GM18951 (cell line): ENCODE measurements around the gene DIO3.

Source experiments
- POLR2A ChIP-seq: IDR thresholded peaks from 4 replicates; pipeline ENCODE4 v1.6.1; 2011; ENCODE audit warnings: mild to moderate bottlenecking; ENCODE audit not compliant: insufficient read length, insufficient read depth; ENCODE audit errors: extremely low read depth
- in situ Hi-C: fragments of 300-500 bp; cut with MboI; formaldehyde crosslinking; loops from one replicate; pipeline ENCODE4 v1.12.0; 2022; ENCODE audit warnings: low sequenced_read_pairs, mixed read lengths, inconsistent platforms; ENCODE audit not compliant: unreplicated experiment

Gene DIO3

DNA sequence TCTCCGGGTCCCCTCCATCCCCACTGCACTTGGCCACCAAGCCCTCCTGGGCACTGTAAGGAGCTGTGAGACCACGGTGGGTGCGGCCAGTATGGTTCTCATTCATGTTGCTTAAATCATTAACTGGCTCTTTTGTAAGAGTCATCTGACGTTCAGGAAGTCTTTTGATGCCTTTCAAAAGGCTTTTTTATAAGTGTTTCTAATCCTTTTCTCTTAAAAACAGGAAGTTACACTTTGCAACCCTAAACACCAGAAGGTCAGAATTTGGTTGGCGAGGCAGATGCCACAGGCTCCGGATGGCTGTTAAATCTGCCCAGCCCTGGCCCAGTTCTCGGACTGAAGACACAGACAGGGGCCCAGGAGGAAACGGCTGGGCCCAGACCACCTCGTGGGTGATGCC lies 26.1 kb upstream of the DIO3 start:
- no peak for TF ChIP-seq POLR2A
- in situ Hi-C loops: no loop called here

DNA sequence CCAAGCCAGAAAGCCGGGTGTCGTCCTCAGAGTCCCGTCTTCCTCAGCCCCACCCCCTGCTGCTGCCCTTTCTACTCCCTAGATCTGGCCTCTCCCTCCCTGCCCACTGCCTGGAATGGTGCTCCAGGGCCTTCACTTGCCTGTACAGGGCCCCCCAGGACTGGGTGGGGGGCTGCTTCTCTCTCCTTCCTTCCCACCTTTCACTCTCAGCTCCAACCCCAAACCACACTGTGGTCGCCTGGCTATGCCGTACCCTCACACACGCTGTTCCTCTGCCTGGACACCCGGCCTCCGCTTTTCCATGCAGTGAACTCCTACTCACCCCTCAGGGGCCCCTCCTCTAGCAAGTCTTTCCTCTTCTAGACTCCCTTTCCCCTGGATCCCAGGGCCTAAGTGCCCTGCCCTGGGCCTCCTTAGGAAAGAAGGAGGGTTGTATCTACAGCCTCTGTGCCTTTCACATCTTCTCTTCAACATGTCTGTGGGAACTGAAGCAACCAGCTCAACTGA lies 25.5 kb upstream of the DIO3 start:
- in situ Hi-C loops: no loop called here
- no peak for TF ChIP-seq POLR2A

DNA sequence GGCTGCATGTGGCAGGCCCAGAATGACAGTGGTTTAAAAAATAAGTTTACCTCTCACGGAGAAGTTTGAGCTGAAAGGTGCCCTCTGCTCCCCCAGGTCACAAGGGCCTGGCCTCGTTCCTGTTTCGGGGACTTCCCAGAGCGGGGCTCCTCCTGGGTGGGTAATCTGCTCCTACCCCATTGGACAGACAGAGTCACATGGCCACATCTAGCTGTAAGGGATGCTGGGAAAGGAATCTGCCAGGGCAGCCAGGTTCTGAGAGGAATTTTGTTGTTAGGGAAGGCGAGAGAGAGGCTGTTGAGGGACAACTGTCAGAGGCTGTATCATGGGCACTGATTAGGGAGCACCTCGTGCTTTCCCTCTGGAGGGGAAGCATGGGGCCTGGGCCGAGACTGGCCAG lies 24.0 kb upstream of the DIO3 start:
- in situ Hi-C loops: no loop called here
- no peak for TF ChIP-seq POLR2A

DNA sequence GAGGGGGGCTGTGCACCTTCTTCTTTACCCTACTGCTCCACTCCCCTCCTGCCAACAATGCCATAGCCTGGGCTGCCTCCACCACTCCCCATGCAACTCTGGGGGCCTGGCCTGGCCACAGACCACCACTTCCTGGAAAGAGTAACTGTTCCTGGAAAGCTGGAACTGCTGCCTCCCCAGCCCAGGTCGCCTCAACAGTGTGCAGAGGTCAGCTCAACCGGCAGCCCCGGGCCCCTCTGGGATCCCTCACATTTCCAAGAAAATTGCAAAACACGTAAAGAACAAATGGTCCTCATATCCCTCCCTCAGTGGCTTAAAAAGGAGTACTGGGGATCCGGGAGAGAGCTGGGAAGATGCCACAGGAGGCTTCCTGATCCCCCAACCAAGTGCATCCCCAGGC lies 22.4 kb upstream of the DIO3 start:
- in situ Hi-C loops: no loop called here
- no peak for TF ChIP-seq POLR2A

DNA sequence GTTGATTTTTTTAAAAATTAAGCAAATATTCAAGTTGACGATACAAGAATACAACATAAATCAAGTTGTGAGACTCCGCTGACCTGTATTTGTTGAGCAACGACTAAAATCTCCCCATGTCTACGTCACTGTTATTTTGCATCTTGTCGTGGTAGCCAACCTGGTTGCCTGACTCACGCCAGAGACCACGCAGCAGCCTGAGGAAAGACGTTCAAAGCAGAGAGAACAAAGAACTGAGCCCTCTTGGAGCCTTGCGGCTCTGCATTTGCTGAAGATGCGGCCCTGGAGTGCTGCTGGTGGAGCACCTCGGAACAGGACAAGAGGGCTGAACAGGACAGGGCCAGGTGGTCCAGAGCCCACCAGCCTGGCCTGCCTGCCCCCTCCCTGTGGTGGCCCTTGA lies 21.4 kb upstream of the DIO3 start:
- in situ Hi-C loops: no loop called here
- TF ChIP-seq POLR2A: no peak

DNA sequence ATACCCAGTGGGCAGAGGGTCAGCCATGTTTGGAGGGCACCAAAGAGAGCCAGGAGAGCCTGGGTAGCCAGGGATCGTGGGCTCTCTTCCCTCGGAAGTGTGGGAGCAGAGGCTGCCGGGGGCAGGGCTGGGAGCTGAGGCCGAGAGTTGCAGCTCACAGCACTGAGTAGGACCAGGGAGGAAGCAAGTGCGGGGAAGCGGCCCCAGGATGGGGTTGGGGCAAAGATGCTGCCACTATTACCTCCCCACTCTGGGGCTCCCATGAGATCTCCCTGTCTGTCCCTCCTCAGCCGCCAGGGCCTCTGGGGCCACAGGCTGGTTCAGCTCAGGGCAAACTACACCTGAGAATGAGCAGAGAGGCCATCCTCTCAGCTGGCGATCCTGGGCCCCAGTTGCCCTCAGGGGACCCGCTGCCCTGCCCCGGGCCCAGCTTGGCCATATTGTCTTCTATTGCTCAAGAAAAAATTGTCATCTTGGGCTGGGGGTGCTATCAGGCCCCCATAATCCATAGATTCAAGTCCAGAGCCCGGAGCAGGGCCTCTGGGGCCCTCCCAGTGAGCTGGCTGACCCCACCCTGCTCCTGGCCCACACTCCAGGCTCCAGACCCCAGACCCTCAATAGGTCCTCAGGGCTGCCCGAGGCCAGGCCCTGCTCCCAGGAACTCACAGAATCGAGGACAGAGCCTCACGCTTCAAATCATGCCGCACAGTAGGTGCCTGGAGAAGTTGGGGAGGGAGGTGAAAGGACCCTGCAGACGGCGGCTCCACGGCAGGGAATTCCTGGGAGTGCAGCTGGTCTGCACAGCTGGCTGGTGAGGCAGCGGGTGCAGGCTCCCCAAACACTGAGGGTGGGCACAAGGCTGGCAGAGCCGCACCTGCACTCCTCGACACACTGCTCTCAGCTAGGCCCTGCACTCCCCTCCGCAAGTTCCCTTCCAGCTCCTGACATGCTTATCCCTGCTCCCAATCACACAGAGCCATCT lies 20.5 kb upstream of the DIO3 start:
- TF ChIP-seq POLR2A: no peak
- in situ Hi-C loops: no loop called here

DNA sequence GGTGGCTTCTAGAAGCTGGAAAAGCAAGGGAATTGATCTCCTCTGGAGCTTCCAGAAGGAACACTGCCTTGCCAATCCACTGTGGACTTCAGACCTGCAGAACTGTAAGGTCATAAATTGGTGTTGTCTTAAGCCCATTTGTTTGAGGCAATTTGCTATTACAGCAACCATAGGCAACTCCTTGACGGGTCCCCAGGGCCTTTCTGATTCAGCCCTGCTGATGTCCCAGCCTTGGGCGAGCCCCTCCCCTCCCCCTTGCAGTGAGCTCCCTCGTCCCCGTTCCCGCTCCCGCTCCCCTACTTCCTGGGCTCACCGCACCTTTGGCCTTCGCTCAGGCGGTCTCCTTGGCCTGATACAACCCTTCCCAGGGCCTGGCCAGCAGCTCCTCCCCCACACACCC lies 18.9 kb upstream of the DIO3 start:
- TF ChIP-seq POLR2A: no peak
- in situ Hi-C loops: no loop called here

DNA sequence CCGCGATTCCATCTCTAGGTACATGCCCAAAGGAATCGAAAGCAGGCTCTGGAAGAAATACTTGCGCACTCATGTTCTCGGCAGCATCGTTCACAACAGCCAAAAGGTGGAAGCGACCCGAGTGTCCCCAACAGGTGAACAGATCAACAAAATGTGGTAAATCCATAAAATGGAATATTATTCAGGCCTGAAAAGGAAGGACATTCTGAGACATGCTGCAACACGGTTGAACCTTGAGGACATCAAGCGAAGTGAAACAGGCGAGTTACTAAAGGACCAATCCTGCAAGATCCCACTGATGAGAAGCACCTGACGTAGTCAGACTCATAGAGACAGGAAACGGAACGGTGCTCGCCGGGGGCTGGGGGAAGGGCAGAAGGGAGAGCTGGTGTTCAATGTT lies 17.5 kb upstream of the DIO3 start:
- TF ChIP-seq POLR2A: no peak
- in situ Hi-C loops: no loop called here

DNA sequence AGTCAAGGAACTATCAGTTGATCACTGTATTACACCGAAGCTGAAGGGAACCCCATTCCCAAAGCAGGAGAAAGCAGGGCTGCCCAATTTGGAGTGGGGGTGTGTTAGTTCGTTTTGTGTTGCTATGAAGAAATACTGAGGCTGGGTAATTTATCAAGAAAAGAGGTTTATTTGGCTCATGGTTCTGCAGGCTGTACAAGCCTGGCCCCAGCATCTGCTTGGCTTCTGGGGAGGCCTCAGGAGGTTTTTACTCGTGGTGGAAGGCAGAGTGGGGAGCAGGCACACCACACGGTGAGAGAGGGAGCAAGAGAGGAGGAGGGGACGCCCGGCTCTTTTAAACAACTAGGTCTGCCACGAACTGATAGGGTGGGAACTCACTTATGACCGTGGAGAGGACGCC lies 16.7 kb upstream of the DIO3 start:
- in situ Hi-C loops: no loop called here

DNA sequence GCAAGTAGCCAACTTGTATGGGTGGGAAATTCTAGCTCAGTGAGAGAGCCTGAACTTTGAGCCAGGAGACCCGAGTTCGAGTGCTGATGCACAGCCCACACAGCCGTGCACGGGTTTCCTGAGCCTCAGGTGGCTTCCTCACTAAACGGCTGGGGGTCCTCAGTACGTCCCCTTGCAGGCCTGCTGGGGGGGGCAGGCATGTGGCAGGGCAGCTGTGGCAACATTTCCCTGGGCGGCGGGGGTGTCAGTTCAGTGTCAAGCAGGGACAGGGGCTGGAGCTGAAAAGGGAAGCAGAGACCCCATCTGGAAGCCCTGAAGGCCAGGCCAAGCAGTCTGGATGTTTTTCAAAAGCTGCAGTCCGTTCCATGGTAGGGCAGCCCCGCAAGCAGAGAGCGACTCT lies 14.6 kb upstream of the DIO3 start:
- in situ Hi-C loops: no loop called here
- TF ChIP-seq POLR2A: no peak

More for the DNA sequence above, 16.7 kb upstream of the DIO3 start:
- TF ChIP-seq POLR2A: no peak

DNA sequence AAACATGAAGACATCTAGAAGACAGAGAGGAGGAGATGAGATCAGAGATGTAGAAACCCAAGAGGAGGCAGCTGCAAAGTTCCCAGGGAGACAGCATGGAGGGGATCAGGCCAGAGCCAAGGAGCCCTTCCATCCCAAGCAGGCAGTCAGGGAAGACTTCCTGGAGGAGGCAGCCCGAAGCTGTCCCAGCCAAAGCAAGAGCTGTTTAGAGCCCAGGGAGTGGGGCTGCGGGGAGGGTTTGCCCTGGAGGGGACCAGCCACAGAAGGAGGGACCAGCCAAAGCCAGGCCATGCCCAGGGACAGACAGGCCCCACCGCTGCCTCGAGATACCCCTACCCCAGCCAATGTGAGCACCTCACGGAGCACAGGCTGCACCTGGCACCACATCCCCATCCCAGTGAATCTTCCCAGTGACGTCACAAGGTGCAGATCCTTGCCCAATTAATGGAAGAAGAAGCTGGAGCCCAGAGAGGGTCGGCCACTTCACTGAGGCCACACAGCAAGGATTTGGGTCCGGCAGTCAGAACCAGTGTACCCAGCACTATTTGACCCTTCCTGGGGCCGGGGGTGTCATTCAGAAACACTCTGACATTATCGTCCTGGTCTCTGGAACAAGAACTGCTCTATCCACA lies 14.1 kb upstream of the DIO3 start:
- in situ Hi-C loops: no loop called here
- TF ChIP-seq POLR2A: no peak

DNA sequence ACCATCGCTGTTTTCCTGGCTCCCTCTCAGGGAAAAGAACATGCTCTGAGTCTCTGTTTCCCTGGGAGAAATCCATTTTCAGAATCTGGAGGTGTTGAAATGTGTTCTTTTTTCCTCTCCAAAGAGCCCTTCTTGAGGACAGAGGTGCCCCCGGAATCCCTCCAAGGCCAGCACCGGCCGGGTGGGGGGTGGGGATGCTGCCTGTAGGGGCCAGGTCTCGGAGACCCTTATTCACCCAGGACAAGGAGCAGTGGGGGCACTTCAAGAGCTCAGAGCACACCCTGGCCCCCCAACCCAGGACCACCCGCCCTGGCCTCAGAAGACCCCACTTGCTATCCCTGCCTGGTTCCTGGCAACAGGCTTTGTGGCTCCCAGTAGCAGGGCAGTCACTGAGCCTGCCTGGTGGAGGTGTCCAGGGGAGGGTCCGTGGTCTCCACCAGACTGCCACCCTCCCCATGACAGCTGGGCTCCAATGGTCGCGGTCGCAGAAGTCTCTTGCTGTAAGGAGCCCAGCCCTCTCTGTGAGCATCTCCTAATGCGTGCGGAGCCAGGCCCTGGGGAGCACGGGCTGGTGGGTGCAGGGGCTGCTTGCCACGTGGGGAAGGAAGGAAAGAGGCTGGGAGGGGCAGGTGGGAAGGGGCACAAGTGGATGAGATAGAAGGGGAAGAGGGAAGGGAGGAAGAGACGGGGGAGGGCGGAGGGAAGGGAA lies 13.2 kb upstream of the DIO3 start:
- no peak for TF ChIP-seq POLR2A
- in situ Hi-C loops: no loop called here

DNA sequence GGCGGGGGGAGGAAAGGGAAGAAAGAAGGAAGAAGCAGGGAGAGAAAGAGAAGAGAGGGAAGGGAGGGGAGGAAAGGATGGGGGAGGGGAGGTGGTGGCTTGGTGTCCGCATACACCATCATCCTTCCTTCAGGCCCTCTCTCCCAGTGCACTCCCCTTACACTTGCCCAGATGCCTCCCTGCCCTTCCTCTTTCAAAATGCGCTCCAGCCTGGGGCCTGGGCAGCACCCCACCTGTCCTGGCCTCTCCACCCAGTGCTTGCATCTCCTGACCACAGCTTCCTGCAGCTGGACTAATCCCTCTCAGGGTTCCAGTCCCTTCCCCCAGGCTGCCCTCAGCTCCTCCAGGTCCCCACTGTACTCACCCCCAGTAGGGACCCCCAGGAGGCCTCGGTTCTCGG lies 12.6 kb upstream of the DIO3 start:
- in situ Hi-C loops: no loop called here
- no peak for TF ChIP-seq POLR2A
